Motor neuron (in vitro differentiated cells): ENCODE data around the gene SREBF2. TPM values are rescaled to one million over a fixed set of nuclear protein-coding genes. Genes with fewer than 3 reads are reported as not detected.
A peak's percentile ranks its signal among the peaks of the same experiment; 100 is the strongest.

ENCODE experiments used
- ATAC-seq, 8 experiments: fragments of 200-7000 bp; cut with Tn5 transposase; replicated peaks in 6 of 8; 2 replicates each; pipeline ENCODE4 v1.8.0; 2021; ENCODE audit warnings: mild to moderate bottlenecking in 8 of 8, moderate library complexity in 8 of 8
- H3K27ac ChIP-seq, 2 donors: fragments of 250-450 bp; sonication (Bioruptor Pico); 2 replicates each; pipeline ENCODE4 v1.9.0; 2021; ENCODE audit warnings: antibody characterized with exemption in 2 of 2, mild to moderate bottlenecking in 2 of 2, moderate library complexity in 1 of 2
- H3K4me1 ChIP-seq, 2 donors: fragments of 250-450 bp; sonication (Bioruptor Pico); replicated peaks in 1 of 2; 2 replicates each; pipeline ENCODE4 v1.6.1; 2021; ENCODE audit warnings: antibody characterized with exemption in 2 of 2, mild to moderate bottlenecking in 2 of 2, moderate library complexity in 1 of 2
- H3K4me3 ChIP-seq, 5 donors: fragments of 250-450 bp; sonication (Bioruptor Pico); 2 replicates each; pipeline ENCODE4 v1.9.0; 2021; ENCODE audit warnings: antibody characterized with exemption in 5 of 5, mild to moderate bottlenecking in 5 of 5, moderate library complexity in 4 of 5
- WGBS, 10 experiments: fragments of 450-650 bp; shearing (Covaris generic); methylation state at CpG; one replicate each; pipeline ENCODE4 v1.0.0; 2022; 5-methylcytosine and 5-hydroxymethylcytosine counted together
- in situ Hi-C, 9 experiments: fragments of 400-800 bp; cut with MboI; loops; one replicate each; pipeline ENCODE4 v1.15.0; 2021; ENCODE audit warnings: low sequenced_read_pairs in 9 of 9, low pct_unique_long_range_greater_than_20kb in 2 of 9; ENCODE audit not compliant: unreplicated experiment in 9 of 9
- total RNA-seq, 8 experiments: library from RNA; unstranded; fragments of 300-600 nt; gene quantifications; 2 replicates each; pipeline versions ENCODE4 v1.2.3 to v1.2.4, GENCODE V29; 2022

SREBF2 gene
- total RNA-seq, 8 experiments from 2014 or later = 40.9 to 173 (median 120) TPM

- Histone ChIP-seq H3K4me3 (no peak overlapping the region), H3K27ac (no peak overlapping the region), H3K4me1 (peaks cover 0 to 3% of the 10 kb centered on the region in 2 donors)
- 40 to 100% (median 73%) methylated on average over 1 to 5 of the region's 10 CpGs; no CpG with 5 or more reads in 1 of the 10 experiments for WGBS, 10 experiments
- in situ Hi-C loops = loop anchor here in 2 of 9 experiments (25.0 kb wide), 3 partner anchors 119 to 244 kb away; partner anchors contain the start of genes CCDC134 (in 1 of the 2), MEI1 (in 1 of the 2) and SNU13 (in 1 of the 2)
- ATAC-seq = no peak
These were observed 98.9 kb downstream of the SREBF2 start for GRCh38 chr22:41931701-41932269.

DNA sequence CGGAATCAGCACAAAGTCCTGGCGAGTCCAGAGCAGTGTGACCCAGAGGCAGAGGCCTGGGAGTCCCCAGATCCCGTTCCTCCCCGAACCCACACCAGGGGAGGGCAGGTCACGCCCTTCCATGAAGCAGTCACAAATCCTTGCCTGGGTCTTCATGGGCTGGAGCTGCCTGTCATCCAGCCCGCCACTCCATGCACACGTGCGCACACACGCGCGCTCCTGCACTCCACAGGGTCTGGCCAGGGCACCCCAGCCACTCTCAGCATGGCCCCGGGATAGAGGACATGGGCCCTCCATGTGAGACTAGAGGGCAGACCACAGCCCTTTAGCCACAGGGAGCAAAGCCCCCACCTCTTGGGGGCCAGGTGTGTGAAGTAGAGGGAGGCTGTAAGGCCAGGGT, 99.4 kb downstream of the SREBF2 start:
- no peak overlapping the region for H3K4me3 ChIP-seq
- no peak for ATAC-seq
- no peak overlapping the region for H3K27ac ChIP-seq
- peaks cover 0 to 3% of the 10 kb centered on the region in 2 donors for H3K4me1 ChIP-seq
- WGBS, 10 experiments = 90 to 100% (median 95%) methylated on average over 1 to 5 of the region's 12 CpGs; no CpG with 5 or more reads in 4 of the 10 experiments
- in situ Hi-C loops = loop anchor here in 2 of 9 experiments (25.0 kb wide), 3 partner anchors 120 to 245 kb away; partner anchors contain the start of genes CCDC134 (in 1 of the 2), MEI1 (in 1 of the 2) and SNU13 (in 1 of the 2)

DNA sequence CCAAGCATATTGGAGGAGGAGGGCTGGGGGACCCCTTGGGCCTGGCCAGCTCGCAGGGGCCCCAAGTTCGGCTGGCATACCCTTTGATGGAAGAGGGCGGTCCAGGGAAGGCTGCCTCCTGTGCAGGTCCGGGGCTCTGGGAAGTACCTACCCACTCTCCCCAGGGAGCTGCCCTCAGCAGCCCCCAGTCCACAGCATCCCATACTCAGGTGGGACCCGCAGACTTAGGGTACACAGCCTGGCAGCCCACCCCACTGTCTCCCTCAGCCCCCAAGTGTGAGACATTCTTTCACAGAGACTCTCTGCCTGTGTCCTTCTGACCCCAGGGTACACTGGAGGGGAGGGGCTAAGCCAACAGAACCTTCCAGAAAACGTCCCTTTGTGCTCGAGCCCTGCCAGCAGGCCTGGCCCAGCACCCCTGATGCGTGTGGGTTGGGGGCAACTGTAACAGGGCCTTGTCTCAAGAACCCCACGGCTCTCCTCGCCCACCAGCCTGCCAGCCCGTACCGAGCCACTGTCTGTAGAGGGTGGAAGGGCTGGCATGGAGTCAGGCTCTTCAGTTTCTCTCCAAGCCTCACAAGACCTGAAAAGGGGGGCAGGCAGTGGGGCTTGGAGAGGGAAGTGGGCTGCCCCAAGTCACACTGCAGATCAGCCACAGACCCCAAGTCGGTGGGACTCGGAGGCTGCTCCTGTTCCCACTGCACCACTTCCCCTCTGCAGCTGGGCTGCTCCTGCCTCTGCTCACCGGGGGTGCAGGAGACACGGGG, 100.7 kb downstream of the SREBF2 start:
- peak in 1 of 8 experiments; percentile 25 for ATAC-seq
- H3K27ac ChIP-seq = no peak overlapping the region
- WGBS, 10 experiments = 73 to 100% (median 100%) methylated on average over 1 to 4 of the region's 16 CpGs; no CpG with 5 or more reads in 6 of the 10 experiments

GRCh38 chr22:41934284-41935014, 101.5 kb downstream of the SREBF2 start:
- 88 to 100% (median 98%) methylated on average over 1 to 11 of the region's 17 CpGs; no CpG with 5 or more reads in 4 of the 10 experiments for WGBS, 10 experiments
- in situ Hi-C loops = loop anchor here in 2 of 9 experiments (25.0 kb wide), 3 partner anchors 122 to 247 kb away; partner anchors contain the start of genes CCDC134 (in 1 of the 2), MEI1 (in 1 of the 2) and SNU13 (in 1 of the 2)
- ATAC-seq = no peak
- Histone ChIP-seq H3K27ac (no peak overlapping the region), H3K4me3 (no peak overlapping the region), H3K4me1 (no peaks in the 10 kb centered on the region)

More for the DNA sequence above, 100.7 kb downstream of the SREBF2 start:
- in situ Hi-C loops = loop anchor here in 2 of 9 experiments (25.0 kb wide), 3 partner anchors 121 to 246 kb away; partner anchors contain the start of genes CCDC134 (in 1 of the 2), MEI1 (in 1 of the 2) and SNU13 (in 1 of the 2)
- H3K4me1 ChIP-seq = no peaks in the 10 kb centered on the region
- no peak overlapping the region for H3K4me3 ChIP-seq

GRCh38 chr22:41935015-41935351, 102.1 kb downstream of the SREBF2 start:
- H3K4me3 ChIP-seq = no peak overlapping the region
- WGBS, 10 experiments = no CpG with 5 or more reads among the region's 4 CpGs
- H3K4me1 ChIP-seq = no peaks in the 10 kb centered on the region
- H3K27ac ChIP-seq = no peak overlapping the region
- in situ Hi-C loops = loop anchor here in 2 of 9 experiments (25.0 kb wide), 3 partner anchors 123 to 248 kb away; partner anchors contain the start of genes CCDC134 (in 1 of the 2), MEI1 (in 1 of the 2) and SNU13 (in 1 of the 2)
- no peak for ATAC-seq

GRCh38 chr22:41935509-41935908, 102.6 kb downstream of the SREBF2 start:
- no peak for ATAC-seq
- in situ Hi-C loops = loop anchor here in 2 of 9 experiments (25.0 kb wide), 3 partner anchors 123 to 248 kb away; partner anchors contain the start of genes CCDC134 (in 1 of the 2), MEI1 (in 1 of the 2) and SNU13 (in 1 of the 2)
- no peak overlapping the region for H3K4me3 ChIP-seq
- no peak overlapping the region for H3K27ac ChIP-seq
- H3K4me1 ChIP-seq = no peaks in the 10 kb centered on the region
- WGBS, 10 experiments = 73 to 100% (median 100%) methylated on average over 1 to 3 of the region's 9 CpGs; no CpG with 5 or more reads in 5 of the 10 experiments

- in situ Hi-C loops = loop anchor here in 2 of 9 experiments (25.0 kb wide), 3 partner anchors 125 to 250 kb away; partner anchors contain the start of genes CCDC134 (in 1 of the 2), MEI1 (in 1 of the 2) and SNU13 (in 1 of the 2)
These were observed 103.9 kb downstream of the SREBF2 start for GRCh38 chr22:41936894-41937169.

DNA sequence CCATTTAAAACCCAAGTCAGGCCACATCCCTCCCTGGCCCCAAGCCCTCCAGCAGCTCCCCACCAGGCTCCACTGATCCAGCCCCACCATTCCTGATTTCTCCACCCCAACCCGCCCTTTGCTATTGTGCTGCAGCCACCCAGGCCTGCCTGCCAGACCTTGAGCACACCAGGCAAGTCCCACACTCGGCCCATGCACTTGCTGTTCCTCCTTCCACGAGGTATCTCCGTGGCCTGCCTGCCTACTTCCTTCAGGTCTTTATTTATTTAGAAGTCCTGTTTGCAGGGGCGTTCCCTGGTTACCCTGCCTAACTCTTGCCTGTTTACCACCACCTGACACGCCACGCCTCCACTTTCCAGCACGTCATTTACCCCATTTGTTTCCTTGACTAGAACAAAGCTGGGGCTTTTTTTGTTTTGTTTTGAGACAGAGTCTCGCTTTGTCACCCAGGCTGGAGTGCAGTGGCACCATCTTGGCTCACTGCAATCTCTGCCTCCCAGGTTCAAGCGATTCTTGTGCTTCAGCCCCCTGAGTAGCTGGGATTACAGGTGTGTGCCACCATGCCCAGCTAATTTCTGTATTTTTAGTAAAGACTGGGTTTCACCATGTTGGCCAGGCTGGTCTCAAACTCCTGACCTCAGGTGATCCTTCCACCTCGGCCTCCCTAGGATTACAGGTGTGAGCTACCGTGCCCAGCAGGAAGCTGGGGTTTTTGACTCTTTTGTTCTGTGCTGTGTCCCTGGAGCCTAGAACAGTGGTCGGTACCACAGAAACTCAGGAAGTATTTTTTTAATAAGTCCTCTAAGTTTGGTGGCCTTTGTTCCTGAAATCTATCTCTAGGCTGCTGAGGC, 107.3 kb downstream of the SREBF2 start:
- Histone ChIP-seq H3K27ac (no peak overlapping the region), H3K4me3 (no peak overlapping the region), H3K4me1 (peaks cover 4% of the 10 kb centered on the region in 2 donors)
- WGBS, 10 experiments = 77 to 100% (median 93%) methylated on average over 1 to 7 of the region's 13 CpGs; no CpG with 5 or more reads in 1 of the 10 experiments
- in situ Hi-C loops = loop anchor here in 8 of 9 experiments (10.0 to 25.0 kb wide), 4 partner anchors 128 to 253 kb away; partner anchors contain the start of genes MEI1 (in 7 of the 8), CCDC134 (in 1 of the 8) and SNU13 (in 1 of the 8)
- peak in 2 of 8 experiments; percentile 6 to 14 for ATAC-seq

More at GRCh38 chr22:41936894-41937169, 103.9 kb downstream of the SREBF2 start:
- Histone ChIP-seq H3K4me3 (no peak overlapping the region), H3K4me1 (peaks cover 4% of the 10 kb centered on the region in 2 donors), H3K27ac (no peak overlapping the region)
- WGBS, 10 experiments = 69 to 100% (median 100%) methylated on average over 1 to 2 of the region's 2 CpGs; no CpG with 5 or more reads in 5 of the 10 experiments
- ATAC-seq = no peak

DNA sequence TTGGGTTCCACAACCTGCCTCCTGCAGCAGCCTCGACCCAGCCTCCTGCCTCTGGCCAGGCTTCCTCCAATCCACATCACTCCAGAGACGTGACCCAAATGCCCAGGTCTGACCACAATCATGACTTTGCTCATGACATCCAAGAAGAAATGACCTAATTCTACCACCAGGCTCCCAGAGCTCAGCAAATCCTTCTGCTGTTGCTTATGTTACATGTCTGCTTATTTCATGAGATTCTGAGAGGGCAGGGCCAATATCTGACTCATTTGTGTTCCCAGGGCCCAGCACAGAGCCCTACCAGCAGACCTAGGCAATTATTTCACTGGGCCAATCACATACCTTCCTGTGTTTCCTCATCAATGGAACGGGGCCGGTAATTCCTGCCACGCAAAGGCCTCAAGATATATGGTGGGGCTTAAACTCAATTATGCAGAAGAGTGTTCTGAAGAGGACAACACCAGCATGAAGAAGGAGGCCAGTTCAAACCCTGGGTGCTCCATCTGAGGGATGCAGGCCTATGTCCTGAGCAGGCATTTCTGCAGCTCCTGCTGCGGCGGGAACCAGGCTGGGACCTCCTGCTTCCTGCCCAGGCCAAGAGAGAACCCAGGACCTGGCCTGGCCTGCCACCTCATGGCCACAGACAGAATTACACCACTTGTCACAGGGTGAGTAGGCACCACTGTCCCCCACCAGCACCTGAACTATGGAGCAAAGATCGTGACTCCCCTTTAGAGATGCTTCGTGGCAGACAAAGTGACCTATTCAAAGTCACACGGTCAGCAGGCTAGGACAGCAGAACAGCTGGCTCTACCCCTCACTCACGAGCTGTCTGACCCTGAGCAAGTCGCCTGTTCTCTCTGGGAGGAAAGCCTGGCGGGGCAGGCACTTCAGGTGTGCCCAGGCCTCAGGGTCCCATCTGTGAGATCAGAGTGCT, 108.2 kb downstream of the SREBF2 start:
- in situ Hi-C loops = loop anchor here in 8 of 9 experiments (10.0 to 25.0 kb wide), 4 partner anchors 129 to 254 kb away; partner anchors contain the start of genes MEI1 (in 7 of the 8), CCDC134 (in 1 of the 8) and SNU13 (in 1 of the 8)

GRCh38 chr22:41943661-41944209, 110.8 kb downstream of the SREBF2 start:
- in situ Hi-C loops = loop anchor here in 8 of 9 experiments (10.0 to 25.0 kb wide), 4 partner anchors 131 to 256 kb away; partner anchors contain the start of genes MEI1 (in 7 of the 8), CCDC134 (in 1 of the 8) and SNU13 (in 1 of the 8)

More for the DNA sequence above, 108.2 kb downstream of the SREBF2 start:
- 0 to 70% (median 48%) methylated on average over 1 to 9 of the region's 13 CpGs; no CpG with 5 or more reads in 3 of the 10 experiments for WGBS, 10 experiments
- H3K4me3 ChIP-seq = no peak overlapping the region
- peaks cover 9% of the 10 kb centered on the region in 2 donors for H3K4me1 ChIP-seq
- no peak overlapping the region for H3K27ac ChIP-seq
- ATAC-seq = peak; percentile 75 to 95 (median 83)

More at GRCh38 chr22:41943661-41944209, 110.8 kb downstream of the SREBF2 start:
- Histone ChIP-seq H3K27ac (no peak overlapping the region), H3K4me1 (peaks cover 14 to 15% of the 10 kb centered on the region in 2 donors), H3K4me3 (no peak overlapping the region)
- ATAC-seq = no peak
- 78 to 100% (median 94%) methylated on average over 2 to 9 of the region's 9 CpGs; no CpG with 5 or more reads in 2 of the 10 experiments for WGBS, 10 experiments
